Measurements from ENCODE around the gene EPAS1.

DNA sequence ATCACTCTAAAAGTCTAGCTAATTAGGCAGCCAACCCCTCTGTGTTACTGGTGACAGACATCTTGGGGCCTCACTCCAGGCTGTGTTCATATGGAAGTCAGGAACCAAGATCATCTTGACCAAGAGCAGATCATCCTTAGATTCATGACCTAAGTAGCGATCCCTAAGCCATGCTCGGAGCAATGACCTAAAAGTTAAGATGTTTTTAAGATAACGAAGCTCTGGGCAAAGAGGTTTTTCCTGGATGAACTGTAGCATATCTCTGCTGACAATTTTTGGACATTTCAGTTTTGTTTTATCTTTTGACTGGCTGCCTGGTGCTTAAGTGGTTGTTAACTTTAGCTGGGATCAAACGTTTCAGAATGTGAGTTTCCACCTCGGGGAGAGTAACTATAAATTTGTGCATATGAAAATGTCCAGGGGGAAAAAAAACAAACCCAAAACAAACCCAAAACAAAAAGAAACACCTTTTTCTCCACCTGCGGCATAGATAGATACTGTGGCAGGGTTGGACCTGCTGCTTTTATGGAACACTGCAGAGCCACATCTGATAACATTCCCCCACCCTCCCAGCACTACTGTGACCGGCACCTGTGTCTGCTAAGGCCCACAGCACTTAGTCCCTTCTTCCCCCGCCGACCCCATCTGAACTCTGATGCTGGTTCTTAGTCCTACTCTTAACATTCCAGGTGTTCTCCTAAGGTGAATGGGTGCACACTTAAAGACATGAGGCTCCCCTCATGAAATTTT, 45.5 kb downstream of the EPAS1 start:
- no peak for TF ChIP-seq ZNF589 (CRISPR knock-in tag; IDR thresholded peaks at IDR 0.05; ENCODE audit: low read depth)
- TF ChIP-seq KAT2B (IDR thresholded peaks at IDR 0.05; ENCODE audit: low read depth, low read length): no peak
- TF ChIP-seq, protein P1, sequence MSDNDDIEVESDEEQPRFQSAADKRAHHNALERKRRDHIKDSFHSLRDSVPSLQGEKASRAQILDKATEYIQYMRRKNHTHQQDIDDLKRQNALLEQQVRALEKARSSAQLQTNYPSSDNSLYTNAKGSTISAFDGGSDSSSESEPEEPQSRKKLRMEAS (CRISPR knock-in tag; IDR thresholded peaks at IDR 0.05): no peak
- TF ChIP-seq FOXK2 (conservative IDR thresholded peaks at IDR 0.05 in 1 of 2, IDR thresholded peaks at IDR 0.05 in 1 of 2; ENCODE audit: low read depth in 2 of 2): no peak
